ENCODE results near the gene MAML1.

The MAML1 gene

GRCh38 chr5:179767496-179768100, 35.0 kb downstream of the MAML1 start:
- Histone ChIP-seq H3K36me3 (ENCODE audit: insufficient read depth, low read length) (peaks cover 57% of the 10 kb centered on the region; the same call in 1 of the 2 replicates), H3F3A (ENCODE audit: low read depth) (no peaks in the 10 kb centered on the region), H2AFZ (ENCODE audit: low read length) (no peak overlapping the region), H3K4me1 (ENCODE audit: insufficient read depth, low read length, poor library complexity, severe bottlenecking) (no peaks in the 10 kb centered on the region), H3K9me3 (ENCODE audit: insufficient read depth, low read depth, low read length) (no peaks in the 10 kb centered on the region), H3K79me2 (ENCODE audit: insufficient read depth, low read length) (peaks cover 14% of the 10 kb centered on the region), H3K4me2 (ENCODE audit: low read depth, low read length, poor library complexity, severe bottlenecking) (no peak overlapping the region), H4K20me1 (ENCODE audit: insufficient read depth, low read length, poor library complexity, severe bottlenecking) (peaks cover 5% of the 10 kb centered on the region), H3K9me2 (replicated peaks; ENCODE audit: low read depth, low read length) (no peaks in the 10 kb centered on the region), H3K4me3 (ENCODE audit: low read length, poor library complexity, severe bottlenecking) (no peak overlapping the region), H3K9ac (ENCODE audit: low read depth, low read length, poor library complexity, severe bottlenecking) (no peak overlapping the region), H3K27me3 (ENCODE audit: insufficient read depth, low read length, poor library complexity, severe bottlenecking) (no peaks in the 10 kb centered on the region)
- TF ChIP-seq, protein P1, sequence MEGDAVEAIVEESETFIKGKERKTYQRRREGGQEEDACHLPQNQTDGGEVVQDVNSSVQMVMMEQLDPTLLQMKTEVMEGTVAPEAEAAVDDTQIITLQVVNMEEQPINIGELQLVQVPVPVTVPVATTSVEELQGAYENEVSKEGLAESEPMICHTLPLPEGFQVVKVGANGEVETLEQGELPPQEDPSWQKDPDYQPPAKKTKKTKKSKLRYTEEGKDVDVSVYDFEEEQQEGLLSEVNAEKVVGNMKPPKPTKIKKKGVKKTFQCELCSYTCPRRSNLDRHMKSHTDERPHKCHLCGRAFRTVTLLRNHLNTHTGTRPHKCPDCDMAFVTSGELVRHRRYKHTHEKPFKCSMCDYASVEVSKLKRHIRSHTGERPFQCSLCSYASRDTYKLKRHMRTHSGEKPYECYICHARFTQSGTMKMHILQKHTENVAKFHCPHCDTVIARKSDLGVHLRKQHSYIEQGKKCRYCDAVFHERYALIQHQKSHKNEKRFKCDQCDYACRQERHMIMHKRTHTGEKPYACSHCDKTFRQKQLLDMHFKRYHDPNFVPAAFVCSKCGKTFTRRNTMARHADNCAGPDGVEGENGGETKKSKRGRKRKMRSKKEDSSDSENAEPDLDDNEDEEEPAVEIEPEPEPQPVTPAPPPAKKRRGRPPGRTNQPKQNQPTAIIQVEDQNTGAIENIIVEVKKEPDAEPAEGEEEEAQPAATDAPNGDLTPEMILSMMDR (conservative IDR thresholded peaks at IDR 0.05; ENCODE audit: low read length): no peak
- no peak for TF ChIP-seq EZH2phosphoT487 (IDR thresholded peaks at IDR 0.05; ENCODE audit: borderline replicate concordance)

GRCh38 chr5:179768326-179769085, 35.9 kb downstream of the MAML1 start:
- Histone ChIP-seq H3K4me3 (ENCODE audit: low read length, poor library complexity, severe bottlenecking) (no peak overlapping the region), H3K9ac (ENCODE audit: low read depth, low read length, poor library complexity, severe bottlenecking) (no peak overlapping the region), H2AFZ (ENCODE audit: low read length) (no peak overlapping the region), H3K79me2 (ENCODE audit: insufficient read depth, low read length) (peaks cover 6% of the 10 kb centered on the region; the same call in 1 of the 2 replicates), H3K9me3 (ENCODE audit: insufficient read depth, low read depth, low read length) (no peaks in the 10 kb centered on the region), H4K20me1 (ENCODE audit: insufficient read depth, low read length, poor library complexity, severe bottlenecking) (peaks cover 4% of the 10 kb centered on the region), H3K36me3 (ENCODE audit: insufficient read depth, low read length) (peaks cover 60% of the 10 kb centered on the region; the same call in 1 of the 2 replicates), H3F3A (ENCODE audit: low read depth) (no peaks in the 10 kb centered on the region), H3K27me3 (ENCODE audit: insufficient read depth, low read length, poor library complexity, severe bottlenecking) (no peaks in the 10 kb centered on the region), H3K4me2 (ENCODE audit: low read depth, low read length, poor library complexity, severe bottlenecking) (no peak overlapping the region), H3K4me1 (ENCODE audit: insufficient read depth, low read length, poor library complexity, severe bottlenecking) (no peaks in the 10 kb centered on the region), H3K9me2 (replicated peaks; ENCODE audit: low read depth, low read length) (no peaks in the 10 kb centered on the region)
- TF ChIP-seq, protein P1 (conservative IDR thresholded peaks at IDR 0.05; ENCODE audit: low read length): no peak
- TF ChIP-seq EZH2phosphoT487 (IDR thresholded peaks at IDR 0.05; ENCODE audit: borderline replicate concordance): no peak

DNA sequence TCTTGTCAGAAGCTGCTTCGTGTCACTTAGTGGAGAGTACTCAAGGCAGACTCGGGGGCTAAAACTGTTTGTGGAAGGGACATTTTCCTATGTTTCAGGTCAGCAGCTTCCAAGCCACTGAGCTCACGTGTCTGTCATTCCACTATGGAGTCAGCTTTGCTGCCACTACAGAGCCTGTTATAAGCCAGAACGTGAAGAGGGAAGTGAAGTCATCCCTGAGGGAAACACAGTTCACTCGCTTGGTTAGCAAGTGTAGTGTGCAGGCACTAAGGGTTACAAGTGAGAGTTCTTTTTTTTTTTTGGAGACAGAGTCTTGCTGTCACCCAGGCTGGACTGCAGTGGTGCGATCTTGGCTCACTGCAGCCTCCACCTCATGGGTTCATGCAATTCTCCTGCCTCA, 36.6 kb downstream of the MAML1 start:
- H3K36me3 ChIP-seq (ENCODE audit: insufficient read depth, low read length): peaks cover 68% of the 10 kb centered on the region; the same call in 1 of the 2 replicates
- H3K9ac ChIP-seq (ENCODE audit: low read depth, low read length, poor library complexity, severe bottlenecking): no peak overlapping the region
- H3K9me2 ChIP-seq (replicated peaks; ENCODE audit: low read depth, low read length): no peaks in the 10 kb centered on the region

More for the DNA sequence above, 36.6 kb downstream of the MAML1 start:
- no peak overlapping the region for H3K4me3 ChIP-seq (ENCODE audit: low read length, poor library complexity, severe bottlenecking)
- H3K4me2 ChIP-seq (ENCODE audit: low read depth, low read length, poor library complexity, severe bottlenecking): no peak overlapping the region
- H3K79me2 ChIP-seq (ENCODE audit: insufficient read depth, low read length): no peaks in the 10 kb centered on the region; the same call in 1 of the 2 replicates
- no peaks in the 10 kb centered on the region for H3K9me3 ChIP-seq (ENCODE audit: insufficient read depth, low read depth, low read length)
- H4K20me1 ChIP-seq (ENCODE audit: insufficient read depth, low read length, poor library complexity, severe bottlenecking): no peaks in the 10 kb centered on the region
- H3K4me1 ChIP-seq (ENCODE audit: insufficient read depth, low read length, poor library complexity, severe bottlenecking): no peaks in the 10 kb centered on the region
- TF ChIP-seq EZH2phosphoT487 (IDR thresholded peaks at IDR 0.05; ENCODE audit: borderline replicate concordance): no peak
- TF ChIP-seq, protein P1 (conservative IDR thresholded peaks at IDR 0.05; ENCODE audit: low read length): no peak
- H3F3A ChIP-seq (ENCODE audit: low read depth): no peaks in the 10 kb centered on the region
- no peaks in the 10 kb centered on the region for H3K27me3 ChIP-seq (ENCODE audit: insufficient read depth, low read length, poor library complexity, severe bottlenecking)
- H2AFZ ChIP-seq (ENCODE audit: low read length): no peak overlapping the region

Data from Loucy (cell line).